HUDEP-2 (cell line): ENCODE results near the gene GNAI3.
A peak's percentile ranks its signal among the peaks of the same experiment; 100 is the strongest.

Source experiments
- DNase-seq, 76 experiments: peaks; one replicate each; lab custom pipeline; 2025; ENCODE audit not compliant: unreplicated experiment in 76 of 76; lab: John Stamatoyannopoulos, UW

The GNAI3 gene

GRCh38 chr1:109592916-109593315 lies 44.5 kb downstream of the GNAI3 start:
- DNase-seq: no peak

- no peak for DNase-seq
These were observed 47.1 kb downstream of the GNAI3 start for GRCh38 chr1:109595531-109595930.

DNA sequence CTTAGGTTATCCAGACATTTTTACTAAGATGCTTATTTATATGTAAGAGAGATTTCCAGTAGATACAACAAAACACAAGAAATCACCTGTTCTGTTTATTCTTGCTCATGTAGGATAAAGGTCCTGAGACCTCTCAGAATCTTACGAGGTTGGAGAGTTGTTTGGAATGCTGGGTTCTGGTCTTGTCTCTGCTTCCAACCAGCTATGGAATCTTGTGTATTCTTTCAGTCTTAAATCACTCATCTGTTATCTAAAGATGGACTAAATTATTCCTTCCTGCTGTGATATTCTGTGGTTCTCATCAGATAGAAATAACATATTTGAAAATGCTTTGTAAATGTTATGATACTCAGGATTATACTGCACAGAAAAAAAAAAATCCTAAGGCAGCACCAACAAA lies 49.7 kb downstream of the GNAI3 start:
- no peak for DNase-seq

DNA sequence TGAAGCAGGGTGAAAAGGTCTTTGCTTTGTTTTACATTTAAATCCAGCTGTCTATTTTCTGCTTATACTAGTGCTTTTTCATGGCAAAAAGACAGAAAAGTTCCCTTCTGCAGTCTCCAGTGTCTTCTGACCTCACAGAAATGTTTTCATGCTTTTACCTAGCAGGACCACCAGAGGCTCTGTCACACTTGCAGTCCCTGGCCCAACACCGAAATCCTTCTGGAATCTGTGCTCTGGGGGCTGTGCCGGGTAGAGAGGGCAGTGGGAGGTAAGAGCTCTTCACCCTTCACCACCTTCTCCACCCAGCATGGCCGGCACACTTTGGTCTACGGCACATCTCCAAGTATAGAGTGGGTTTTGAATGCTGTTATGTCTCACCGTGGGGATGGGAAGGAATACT lies 50.2 kb downstream of the GNAI3 start:
- no peak for DNase-seq

DNA sequence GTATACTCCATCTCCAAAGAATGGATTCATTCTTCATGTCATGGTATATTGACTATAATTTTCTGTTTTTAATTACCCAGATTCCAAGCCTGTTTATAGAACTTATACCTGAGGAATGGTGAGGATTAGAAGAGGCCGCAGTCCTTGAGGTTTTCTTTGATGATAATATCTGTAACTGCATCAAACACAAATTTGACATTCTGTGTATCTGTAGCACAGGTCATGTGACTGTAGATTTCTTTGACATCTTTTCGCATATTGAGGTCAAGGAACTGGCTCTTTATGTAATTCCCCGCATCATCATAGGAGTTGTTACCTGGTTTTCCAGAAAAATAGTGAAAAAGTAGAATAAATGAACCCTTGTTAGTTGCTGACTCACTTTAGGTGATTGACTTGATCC lies 54.8 kb downstream of the GNAI3 start:
- no peak for DNase-seq

GRCh38 chr1:109605381-109605780 lies 57.0 kb downstream of the GNAI3 start:
- no peak for DNase-seq

DNA sequence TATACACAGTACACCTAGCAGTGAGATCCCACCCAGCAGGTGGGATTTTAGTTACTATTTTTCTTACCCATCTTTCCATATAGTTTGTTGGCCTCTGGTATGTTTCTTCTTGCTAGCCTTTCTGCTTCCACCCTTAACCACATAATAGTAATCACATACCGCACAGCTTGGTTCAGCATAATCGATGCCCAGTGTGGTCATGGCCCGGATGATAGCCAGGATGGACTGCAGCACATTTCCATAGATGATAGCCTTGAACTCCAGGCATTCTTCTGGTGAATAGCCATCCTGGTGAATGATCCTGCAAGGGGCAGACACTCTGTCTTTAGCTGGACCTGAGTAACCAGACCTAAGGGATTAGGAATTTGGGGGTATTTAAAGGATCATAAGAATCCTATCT lies 61.5 kb downstream of the GNAI3 start:
- DNase-seq: no peak

DNA sequence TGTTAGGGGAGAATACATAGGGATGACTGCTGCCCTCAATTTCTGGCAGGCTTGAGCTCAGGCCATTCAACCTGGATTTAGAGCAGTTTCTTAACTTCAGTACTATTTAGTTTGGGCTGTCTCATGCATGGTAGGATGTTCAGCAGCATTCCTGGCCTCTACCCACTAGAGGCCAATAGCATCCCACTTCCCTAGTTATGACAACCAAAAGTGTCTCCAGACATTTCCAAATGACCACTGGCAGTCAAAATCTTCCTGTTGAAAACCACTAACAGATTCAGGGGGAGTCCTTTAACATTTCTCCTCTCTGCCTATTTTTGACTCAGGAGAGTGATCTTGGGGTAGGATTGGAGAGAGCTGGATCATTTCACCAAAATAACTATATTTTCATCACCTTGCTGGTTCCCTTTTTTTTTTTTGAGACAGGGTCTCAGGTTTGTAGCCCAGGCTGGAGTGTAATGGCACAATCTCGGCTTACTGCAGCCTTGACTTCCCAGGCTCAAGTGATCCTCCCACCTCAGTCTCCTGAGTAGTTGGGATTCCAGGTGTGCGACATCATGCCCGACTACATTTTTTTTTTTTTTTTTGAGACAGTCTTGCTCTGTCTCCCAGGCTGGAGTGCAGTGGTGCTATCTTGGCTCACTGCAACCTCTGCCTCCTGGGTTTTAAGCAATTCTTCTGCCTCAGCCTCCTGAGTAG lies 62.3 kb downstream of the GNAI3 start:
- DNase-seq: no peak

DNA sequence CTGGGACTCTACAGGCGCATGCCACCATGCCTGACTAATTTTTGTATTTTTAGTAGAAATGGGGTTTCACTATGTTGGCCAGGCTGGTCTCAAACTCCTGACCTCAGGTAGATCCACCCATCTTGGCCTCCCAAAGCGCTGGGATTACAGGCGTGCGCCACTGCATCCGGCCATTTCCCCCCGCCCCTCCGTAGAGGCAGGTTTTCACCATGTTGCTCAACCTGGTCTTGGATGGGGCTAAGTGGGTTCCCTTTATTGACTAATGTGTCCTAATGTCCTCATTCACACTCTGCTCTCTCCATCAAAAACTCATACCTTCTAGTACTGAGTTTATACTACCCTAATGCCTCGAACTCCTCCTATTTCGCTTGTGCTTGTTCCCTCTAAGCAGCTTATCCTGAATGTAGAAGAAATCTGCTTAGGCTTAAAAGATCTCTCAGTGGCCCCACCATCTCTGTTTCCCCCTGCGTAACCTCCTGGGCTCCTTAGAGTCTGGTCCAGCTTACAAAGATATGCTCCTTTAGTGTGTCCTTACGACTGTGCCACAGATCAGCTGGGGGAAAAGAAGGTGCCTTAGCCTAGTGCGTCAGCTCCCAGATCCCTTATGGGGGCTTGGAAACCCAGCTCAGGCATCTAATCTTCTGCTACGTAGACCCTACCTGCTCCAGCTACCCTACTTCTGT lies 63.0 kb downstream of the GNAI3 start:
- no peak for DNase-seq

- DNase-seq: no peak
These were observed 65.1 kb downstream of the GNAI3 start for GRCh38 chr1:109613361-109614147.

DNA sequence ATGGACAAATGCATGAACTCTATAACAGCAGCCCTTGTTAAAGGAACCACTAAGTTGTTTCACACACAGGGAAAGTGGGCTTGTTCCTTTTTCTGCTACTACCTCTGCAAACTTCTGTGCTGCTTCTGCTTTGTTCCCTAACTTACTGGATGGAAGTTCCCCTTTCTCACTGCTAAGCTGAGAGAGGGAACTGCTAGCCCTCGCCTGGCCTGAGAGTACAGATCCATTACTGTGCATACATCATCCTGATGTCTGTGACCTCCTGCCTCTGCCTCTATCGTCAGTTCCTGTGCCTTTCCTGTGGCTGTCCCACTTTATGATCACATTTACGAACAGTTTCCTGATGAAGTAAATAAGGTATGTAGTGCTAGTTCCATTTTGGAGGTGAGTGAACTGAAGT lies 67.5 kb downstream of the GNAI3 start:
- no peak for DNase-seq

- DNase-seq: no peak
These were observed 68.0 kb downstream of the GNAI3 start for GRCh38 chr1:109616391-109616790.

GRCh38 chr1:109617291-109617801 lies 68.9 kb downstream of the GNAI3 start:
- no peak for DNase-seq

DNA sequence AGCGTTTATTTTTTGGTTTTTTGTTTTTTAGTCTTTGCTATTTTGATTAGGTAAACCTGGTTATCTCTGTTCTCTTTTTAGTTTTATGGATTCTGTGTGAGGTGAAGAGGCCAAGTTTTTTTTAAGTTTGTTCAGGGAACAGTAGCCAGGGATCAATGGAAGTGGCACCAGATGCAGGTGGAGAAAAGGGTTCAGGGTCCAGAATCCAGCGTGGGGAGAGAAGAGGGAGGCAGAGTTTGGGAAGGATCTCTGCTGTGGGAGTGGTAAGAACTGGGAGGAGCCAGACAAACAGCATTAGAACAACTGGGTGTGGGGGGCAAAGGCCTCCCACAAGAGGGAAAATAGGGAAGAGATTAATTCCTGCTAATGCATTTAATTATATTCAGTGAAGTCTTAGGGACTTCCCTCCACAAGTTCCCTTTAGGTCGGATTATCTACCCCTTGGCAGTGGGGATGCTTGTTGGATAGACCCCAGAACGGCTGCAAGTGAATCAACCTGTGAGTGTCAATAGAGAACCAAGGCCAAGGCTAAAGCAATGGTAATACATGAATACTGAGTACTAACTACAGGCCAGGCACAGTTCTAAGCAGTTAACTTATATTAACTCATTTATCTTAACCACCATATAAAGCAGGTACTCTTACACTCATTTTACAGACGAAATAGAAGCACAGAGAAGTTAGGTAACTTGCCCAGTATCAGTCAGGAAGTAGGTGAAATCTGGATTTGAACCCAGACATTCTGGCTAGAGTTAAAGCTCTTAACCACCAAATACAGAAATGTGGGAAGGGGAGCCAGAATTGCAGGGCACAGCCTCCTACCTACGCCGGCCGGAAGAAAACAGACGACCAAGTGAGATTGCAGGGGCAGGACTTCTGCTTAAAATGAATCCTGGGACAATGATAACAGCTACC lies 70.5 kb downstream of the GNAI3 start:
- peak in 2 of 76 experiments; percentile 32 to 63 for DNase-seq

DNA sequence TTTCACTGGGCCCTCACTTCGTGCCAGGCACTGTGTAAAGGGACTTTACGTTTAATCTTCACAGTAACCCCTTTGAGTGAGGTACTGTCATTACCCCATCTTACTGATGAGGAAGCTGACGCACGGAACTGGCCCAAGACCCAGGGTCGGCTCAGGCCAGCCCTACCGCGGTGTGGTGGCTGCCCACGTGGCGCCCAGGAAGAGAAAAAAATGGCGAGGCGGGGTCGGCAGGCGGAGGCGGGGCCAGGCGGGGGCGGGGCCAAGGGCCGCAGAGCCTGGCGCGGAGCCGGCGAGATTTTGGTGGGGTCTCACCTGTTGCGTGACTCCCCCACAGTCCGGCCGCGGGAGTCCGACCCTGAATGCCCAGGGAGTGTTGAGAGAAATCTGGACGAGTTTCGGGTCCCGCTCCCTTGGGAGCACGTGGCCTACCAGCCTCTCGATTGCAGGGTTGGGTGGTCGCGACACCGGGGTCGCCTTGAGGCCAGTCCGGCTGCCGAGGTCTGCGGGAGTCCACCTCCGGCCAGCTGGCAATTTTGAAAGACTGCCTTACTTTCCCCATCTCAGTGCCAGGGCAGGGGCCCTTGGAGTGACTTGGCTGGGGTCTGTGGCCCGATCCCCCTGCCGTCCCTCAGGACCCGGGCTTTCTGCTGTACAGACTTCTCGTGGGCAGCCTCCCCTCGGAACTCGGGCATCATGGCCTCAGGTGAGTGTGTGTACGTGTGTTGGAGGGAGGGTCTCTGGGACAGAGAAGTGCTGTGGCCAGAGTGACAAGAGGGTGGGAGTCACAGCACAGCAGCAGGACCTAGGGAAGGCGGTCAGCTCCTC lies 71.4 kb downstream of the GNAI3 start, which contains the start of the genes AMPD2 and GNAT2:
Gene AMPD2, plus strand, starts transcription at position 262 of the 825 bp plus-strand sequence. CDS start 1,339 bp downstream, outside the sequence.
Gene GNAT2, minus strand, starts transcription at position 41 of the 825 bp plus-strand sequence. CDS start 6,746 bp downstream, outside the sequence.
- peak in 65 of 76 experiments; percentile 19 to 80 (median 57) for DNase-seq

- DNase-seq: no peak
These were observed 72.0 kb downstream of the GNAI3 start for GRCh38 chr1:109620401-109620791.

DNA sequence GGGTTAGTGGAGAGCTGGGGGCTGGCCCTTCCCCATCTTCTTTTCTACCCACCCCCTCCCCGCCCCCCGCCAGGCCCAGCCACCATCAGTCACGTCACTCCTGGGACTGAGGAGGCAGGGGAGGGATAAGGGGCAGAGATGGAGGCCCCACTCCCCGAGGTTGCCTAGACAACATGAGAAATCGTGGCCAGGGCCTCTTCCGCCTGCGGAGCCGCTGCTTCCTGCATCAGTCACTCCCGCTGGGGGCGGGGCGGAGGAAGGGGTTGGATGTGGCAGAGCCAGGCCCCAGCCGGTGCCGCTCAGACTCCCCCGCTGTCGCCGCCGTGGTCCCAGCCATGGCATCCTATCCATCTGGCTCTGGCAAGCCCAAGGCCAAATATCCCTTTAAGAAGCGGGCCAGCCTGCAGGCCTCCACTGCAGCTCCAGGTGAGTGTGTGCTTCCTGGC lies 72.4 kb downstream of the GNAI3 start:
- DNase-seq: peak in 73 of 76 experiments; percentile 11 to 90 (median 72)

DNA sequence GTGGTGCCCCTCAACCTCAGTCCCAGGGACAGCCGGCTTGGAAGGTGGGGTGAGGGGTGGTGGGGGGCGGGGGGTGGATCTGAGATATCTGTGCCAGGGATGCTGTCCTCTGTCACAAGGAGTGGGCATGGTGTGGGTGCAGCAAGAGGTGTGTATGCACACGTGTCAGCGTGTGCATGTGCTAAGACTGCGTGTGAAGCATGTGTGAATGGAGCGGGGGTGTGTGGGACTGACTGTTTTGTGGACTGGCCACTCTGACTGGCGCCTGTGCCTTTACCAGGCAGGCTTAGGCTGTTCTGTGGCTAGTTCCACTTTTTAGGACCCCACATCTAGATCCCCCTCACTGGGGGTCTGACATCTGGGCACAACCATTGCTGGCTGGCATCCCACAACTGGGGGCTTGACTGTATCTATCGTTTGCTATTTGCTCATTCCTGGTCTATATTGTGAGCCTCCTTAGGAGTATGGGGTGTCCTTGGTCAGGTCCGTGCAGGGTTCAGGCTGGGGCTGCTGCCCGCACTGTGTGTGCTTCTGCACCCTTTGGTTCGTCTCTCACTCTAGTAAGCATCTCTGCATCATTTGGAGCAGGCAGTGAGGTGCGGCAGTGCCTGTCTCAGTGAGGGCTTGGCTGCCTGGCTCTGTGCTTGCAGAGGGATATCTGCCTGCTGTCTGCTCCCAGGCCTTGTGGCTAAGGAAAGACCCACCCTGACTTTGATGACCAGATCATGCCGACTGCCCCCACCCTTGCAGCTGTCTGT lies 73.1 kb downstream of the GNAI3 start:
- DNase-seq: peak in 3 of 76 experiments; percentile 8 to 27 (median 17)
